ENCODE measurements around the gene TUG1.

TUG1 gene

GRCh38 chr22:31005535-31005934, 36.5 kb downstream of the TUG1 start:
- no peak overlapping the region for H3K4me2 ChIP-seq (ENCODE audit: low read length, poor library complexity, severe bottlenecking)
- H4K91ac ChIP-seq (ENCODE audit: low read length): no peak overlapping the region
- no peak overlapping the region for H3K27ac ChIP-seq (ENCODE audit: low read length, poor library complexity, severe bottlenecking)
- no peak overlapping the region for H3K9ac ChIP-seq (ENCODE audit: low read length)
- H2BK120ac ChIP-seq (ENCODE audit: low read depth, low read length): no peak overlapping the region
- no peaks in the 10 kb centered on the region for H3K27me3 ChIP-seq (ENCODE audit: control insufficient read depth in 1 of 2, insufficient read depth in 1 of 2, low read length in 2 of 2)
- no peak overlapping the region for H3K4me3 ChIP-seq (ENCODE audit: insufficient read depth in 1 of 2, low read depth in 1 of 2, low read length in 2 of 2)
- no peak for DNase-seq
- no peak overlapping the region for H2BK15ac ChIP-seq (ENCODE audit: low read depth, poor library complexity, severe bottlenecking)
- H3K14ac ChIP-seq (ENCODE audit: low read length in 2 of 2): no peak overlapping the region
- peaks cover 11% of the 10 kb centered on the region for H3K9me3 ChIP-seq (ENCODE audit: control insufficient read depth, low read length)
- no peaks in the 10 kb centered on the region for H3K4me1 ChIP-seq (ENCODE audit: control insufficient read depth, insufficient read depth, low read depth, low read length)
- H3K79me1 ChIP-seq (replicated peaks; ENCODE audit: low read length, poor library complexity, severe bottlenecking): no peaks in the 10 kb centered on the region
- H2BK5ac ChIP-seq (ENCODE audit: low read depth, low read length, poor library complexity, severe bottlenecking): no peak overlapping the region
- no peaks in the 10 kb centered on the region for H3K36me3 ChIP-seq (ENCODE audit: control insufficient read depth in 1 of 2, insufficient read depth in 2 of 2, low read depth in 1 of 2, low read length in 2 of 2)
- H2AFZ ChIP-seq (ENCODE audit: low read depth, low read length): no peak overlapping the region
- no peak overlapping the region for H2BK12ac ChIP-seq (ENCODE audit: low read length in 2 of 2)
- H3K18ac ChIP-seq (ENCODE audit: low read depth in 1 of 2, low read length in 2 of 2): no peak overlapping the region
- no peak overlapping the region for H2AK5ac ChIP-seq (ENCODE audit: low read length, severe bottlenecking)
- H4K8ac ChIP-seq (ENCODE audit: low read length): no peak overlapping the region
- H3K4ac ChIP-seq (ENCODE audit: low read depth in 1 of 2, low read length in 2 of 2): no peak overlapping the region
- H3K23ac ChIP-seq (ENCODE audit: low read length in 2 of 2): no peak overlapping the region

GRCh38 chr22:31019191-31019930, 50.3 kb downstream of the TUG1 start:
- no peak overlapping the region for H2AFZ ChIP-seq (ENCODE audit: low read depth, low read length)
- WGBS: 77% methylated on average over 3 of the region's 3 CpGs

GRCh38 chr22:31020334-31020733, 51.3 kb downstream of the TUG1 start:
- H3K4ac ChIP-seq (ENCODE audit: low read depth in 1 of 2, low read length in 2 of 2): no peak overlapping the region
- no peak overlapping the region for H3K27ac ChIP-seq (ENCODE audit: low read length, poor library complexity, severe bottlenecking)
- no peaks in the 10 kb centered on the region for H3K36me3 ChIP-seq (ENCODE audit: control insufficient read depth in 1 of 2, insufficient read depth in 2 of 2, low read depth in 1 of 2, low read length in 2 of 2)
- H2BK120ac ChIP-seq (ENCODE audit: low read depth, low read length): no peak overlapping the region
- no peak for DNase-seq
- H3K4me1 ChIP-seq (ENCODE audit: control insufficient read depth, insufficient read depth, low read depth, low read length): no peaks in the 10 kb centered on the region
- H4K8ac ChIP-seq (ENCODE audit: low read length): no peak overlapping the region
- H2BK5ac ChIP-seq (ENCODE audit: low read depth, low read length, poor library complexity, severe bottlenecking): no peak overlapping the region
- H3K4me3 ChIP-seq (ENCODE audit: insufficient read depth in 1 of 2, low read depth in 1 of 2, low read length in 2 of 2): no peak overlapping the region
- 82% methylated on average over 4 of the region's 4 CpGs for WGBS
- H3K23ac ChIP-seq (ENCODE audit: low read length in 2 of 2): no peak overlapping the region
- no peak overlapping the region for H2BK12ac ChIP-seq (ENCODE audit: low read length in 2 of 2)
- H2AFZ ChIP-seq (ENCODE audit: low read depth, low read length): no peak overlapping the region
- no peak overlapping the region for H3K9ac ChIP-seq (ENCODE audit: low read length)
- H2BK15ac ChIP-seq (ENCODE audit: low read depth, poor library complexity, severe bottlenecking): no peak overlapping the region
- H2AK5ac ChIP-seq (ENCODE audit: low read length, severe bottlenecking): no peak overlapping the region
- H3K4me2 ChIP-seq (ENCODE audit: low read length, poor library complexity, severe bottlenecking): no peak overlapping the region
- H3K79me1 ChIP-seq (replicated peaks; ENCODE audit: low read length, poor library complexity, severe bottlenecking): no peaks in the 10 kb centered on the region
- H3K18ac ChIP-seq (ENCODE audit: low read depth in 1 of 2, low read length in 2 of 2): no peak overlapping the region
- no peak overlapping the region for H3K14ac ChIP-seq (ENCODE audit: low read length in 2 of 2)
- H3K9me3 ChIP-seq (ENCODE audit: control insufficient read depth, low read length): no peaks in the 10 kb centered on the region
- H4K91ac ChIP-seq (ENCODE audit: low read length): no peak overlapping the region
- H3K27me3 ChIP-seq (ENCODE audit: control insufficient read depth in 1 of 2, insufficient read depth in 1 of 2, low read length in 2 of 2): peaks cover 1 to 2% of the 10 kb centered on the region in 2 experiments

More at GRCh38 chr22:31019191-31019930, 50.3 kb downstream of the TUG1 start:
- Histone ChIP-seq H3K36me3 (ENCODE audit: control insufficient read depth in 1 of 2, insufficient read depth in 2 of 2, low read depth in 1 of 2, low read length in 2 of 2) (no peaks in the 10 kb centered on the region), H2BK12ac (ENCODE audit: low read length in 2 of 2) (peak overlapping the region in 1 of 2 experiments; percentile 32), H3K14ac (ENCODE audit: low read length in 2 of 2) (no peak overlapping the region), H3K4me3 (ENCODE audit: insufficient read depth in 1 of 2, low read depth in 1 of 2, low read length in 2 of 2) (no peak overlapping the region), H3K9me3 (ENCODE audit: control insufficient read depth, low read length) (no peaks in the 10 kb centered on the region), H3K4ac (ENCODE audit: low read depth in 1 of 2, low read length in 2 of 2) (no peak overlapping the region), H3K9ac (ENCODE audit: low read length) (no peak overlapping the region), H3K18ac (ENCODE audit: low read depth in 1 of 2, low read length in 2 of 2) (peak overlapping the region in 1 of 2 experiments; percentile 11), H2BK15ac (ENCODE audit: low read depth, poor library complexity, severe bottlenecking) (no peak overlapping the region), H2BK120ac (ENCODE audit: low read depth, low read length) (no peak overlapping the region), H3K23ac (ENCODE audit: low read length in 2 of 2) (no peak overlapping the region), H2BK5ac (ENCODE audit: low read depth, low read length, poor library complexity, severe bottlenecking) (no peak overlapping the region), H3K79me1 (replicated peaks; ENCODE audit: low read length, poor library complexity, severe bottlenecking) (no peaks in the 10 kb centered on the region), H4K91ac (ENCODE audit: low read length) (no peak overlapping the region), H2AK5ac (ENCODE audit: low read length, severe bottlenecking) (no peak overlapping the region), H3K4me2 (ENCODE audit: low read length, poor library complexity, severe bottlenecking) (no peak overlapping the region), H3K4me1 (ENCODE audit: control insufficient read depth, insufficient read depth, low read depth, low read length) (no peaks in the 10 kb centered on the region), H3K27ac (ENCODE audit: low read length, poor library complexity, severe bottlenecking) (no peak overlapping the region), H4K8ac (ENCODE audit: low read length) (no peak overlapping the region), H3K27me3 (ENCODE audit: control insufficient read depth in 1 of 2, insufficient read depth in 1 of 2, low read length in 2 of 2) (peaks cover 3 to 5% of the 10 kb centered on the region in 2 experiments)
- no peak for DNase-seq

- no peaks in the 10 kb centered on the region for H3K27me3 ChIP-seq (ENCODE audit: control insufficient read depth in 1 of 2, insufficient read depth in 1 of 2, low read length in 2 of 2)
- peak overlapping the region in 1 of 2 experiments; percentile 63 for H3K18ac ChIP-seq (ENCODE audit: low read depth in 1 of 2, low read length in 2 of 2)
- no peak overlapping the region for H3K9ac ChIP-seq (ENCODE audit: low read length)
- no peak overlapping the region for H4K91ac ChIP-seq (ENCODE audit: low read length)
- no peak overlapping the region for H3K23ac ChIP-seq (ENCODE audit: low read length in 2 of 2)
- no peaks in the 10 kb centered on the region for H3K36me3 ChIP-seq (ENCODE audit: control insufficient read depth in 1 of 2, insufficient read depth in 2 of 2, low read depth in 1 of 2, low read length in 2 of 2)
- H3K27ac ChIP-seq (ENCODE audit: low read length, poor library complexity, severe bottlenecking): no peak overlapping the region
- H2BK120ac ChIP-seq (ENCODE audit: low read depth, low read length): peak overlapping the region; percentile 43
- no peak overlapping the region for H4K8ac ChIP-seq (ENCODE audit: low read length)
- peak overlapping the region; percentile 89 for H2BK15ac ChIP-seq (ENCODE audit: low read depth, poor library complexity, severe bottlenecking)
- no peak overlapping the region for H2AK5ac ChIP-seq (ENCODE audit: low read length, severe bottlenecking)
- no peaks in the 10 kb centered on the region for H3K9me3 ChIP-seq (ENCODE audit: control insufficient read depth, low read length)
- H3K4me1 ChIP-seq (ENCODE audit: control insufficient read depth, insufficient read depth, low read depth, low read length): no peaks in the 10 kb centered on the region
- H2BK5ac ChIP-seq (ENCODE audit: low read depth, low read length, poor library complexity, severe bottlenecking): no peak overlapping the region
- H3K79me1 ChIP-seq (replicated peaks; ENCODE audit: low read length, poor library complexity, severe bottlenecking): no peaks in the 10 kb centered on the region
- DNase-seq: no peak
- H3K14ac ChIP-seq (ENCODE audit: low read length in 2 of 2): peak overlapping the region in 1 of 2 experiments; percentile 28
- no peak overlapping the region for H3K4me2 ChIP-seq (ENCODE audit: low read length, poor library complexity, severe bottlenecking)
- no peak overlapping the region for H3K4me3 ChIP-seq (ENCODE audit: insufficient read depth in 1 of 2, low read depth in 1 of 2, low read length in 2 of 2)
- no peak overlapping the region for H2AFZ ChIP-seq (ENCODE audit: low read depth, low read length)
- peak overlapping the region; percentile 49 to 82 for H2BK12ac ChIP-seq (ENCODE audit: low read length in 2 of 2)
- no peak overlapping the region for H3K4ac ChIP-seq (ENCODE audit: low read depth in 1 of 2, low read length in 2 of 2)
- 50% methylated on average over 5 of the region's 5 CpGs for WGBS
These were observed 53.5 kb downstream of the TUG1 start for GRCh38 chr22:31022516-31022915.
